ENCODE measurements around the gene DIP2B.

The DIP2B gene

GRCh38 chr12:50695961-50696360 is 191.2 kb downstream of the DIP2B start:
- no peak for DNase-seq

GRCh38 chr12:50696931-50697330 is 192.1 kb downstream of the DIP2B start:
- no peak for DNase-seq

GRCh38 chr12:50699154-50699553 is 194.4 kb downstream of the DIP2B start:
- no peak for DNase-seq

- no peak for DNase-seq
These were observed 195.2 kb downstream of the DIP2B start for GRCh38 chr12:50699940-50700339.

- no peak for DNase-seq
These were observed 201.8 kb downstream of the DIP2B start for GRCh38 chr12:50706606-50707005.

- no peak for DNase-seq
These were observed 202.6 kb downstream of the DIP2B start for GRCh38 chr12:50707396-50707795.

GRCh38 chr12:50708631-50709030 is 203.8 kb downstream of the DIP2B start:
- DNase-seq, result no peak

- DNase-seq, result no peak
These were observed 206.3 kb downstream of the DIP2B start for GRCh38 chr12:50711121-50711520.

- DNase-seq, result no peak
These were observed 210.4 kb downstream of the DIP2B start for GRCh38 chr12:50715174-50715573.

GRCh38 chr12:50718760-50719159 is 214.0 kb downstream of the DIP2B start:
- no peak for DNase-seq

GRCh38 chr12:50720085-50720484 is 215.3 kb downstream of the DIP2B start:
- no peak for DNase-seq

- DNase-seq, result no peak
These were observed 215.7 kb downstream of the DIP2B start for GRCh38 chr12:50720501-50720900.

- no peak for DNase-seq
These were observed 219.1 kb downstream of the DIP2B start for GRCh38 chr12:50723865-50724264.

GRCh38 chr12:50725011-50725942 is 220.5 kb downstream of the DIP2B start:
- DNase-seq, result no peak

GRCh38 chr12:50727466-50727865 is 222.7 kb downstream of the DIP2B start:
- no peak for DNase-seq

GRCh38 chr12:50728417-50728816 is 223.6 kb downstream of the DIP2B start:
- no peak for DNase-seq

GRCh38 chr12:50728841-50729240 is 224.1 kb downstream of the DIP2B start:
- no peak for DNase-seq

- no peak for DNase-seq
These were observed 227.8 kb downstream of the DIP2B start for GRCh38 chr12:50732591-50732990.

- no peak for DNase-seq
These were observed 228.9 kb downstream of the DIP2B start for GRCh38 chr12:50733706-50734105.

- DNase-seq, result peak; percentile 11
These were observed 229.9 kb downstream of the DIP2B start for GRCh38 chr12:50734409-50735263.

- DNase-seq, result no peak
These were observed 234.8 kb downstream of the DIP2B start for GRCh38 chr12:50739611-50740010.

GRCh38 chr12:50740307-50740706 is 235.5 kb downstream of the DIP2B start:
- no peak for DNase-seq

GRCh38 chr12:50742776-50743175 is 238.0 kb downstream of the DIP2B start:
- no peak for DNase-seq

GRCh38 chr12:50745861-50746260 is 241.1 kb downstream of the DIP2B start:
- DNase-seq, result no peak

Data from NCI-H774 (cell line).